Measurements from ENCODE around the gene TRABD2B.
A peak's percentile ranks its signal among the peaks of the same experiment; 100 is the strongest.

TRABD2B gene

DNA sequence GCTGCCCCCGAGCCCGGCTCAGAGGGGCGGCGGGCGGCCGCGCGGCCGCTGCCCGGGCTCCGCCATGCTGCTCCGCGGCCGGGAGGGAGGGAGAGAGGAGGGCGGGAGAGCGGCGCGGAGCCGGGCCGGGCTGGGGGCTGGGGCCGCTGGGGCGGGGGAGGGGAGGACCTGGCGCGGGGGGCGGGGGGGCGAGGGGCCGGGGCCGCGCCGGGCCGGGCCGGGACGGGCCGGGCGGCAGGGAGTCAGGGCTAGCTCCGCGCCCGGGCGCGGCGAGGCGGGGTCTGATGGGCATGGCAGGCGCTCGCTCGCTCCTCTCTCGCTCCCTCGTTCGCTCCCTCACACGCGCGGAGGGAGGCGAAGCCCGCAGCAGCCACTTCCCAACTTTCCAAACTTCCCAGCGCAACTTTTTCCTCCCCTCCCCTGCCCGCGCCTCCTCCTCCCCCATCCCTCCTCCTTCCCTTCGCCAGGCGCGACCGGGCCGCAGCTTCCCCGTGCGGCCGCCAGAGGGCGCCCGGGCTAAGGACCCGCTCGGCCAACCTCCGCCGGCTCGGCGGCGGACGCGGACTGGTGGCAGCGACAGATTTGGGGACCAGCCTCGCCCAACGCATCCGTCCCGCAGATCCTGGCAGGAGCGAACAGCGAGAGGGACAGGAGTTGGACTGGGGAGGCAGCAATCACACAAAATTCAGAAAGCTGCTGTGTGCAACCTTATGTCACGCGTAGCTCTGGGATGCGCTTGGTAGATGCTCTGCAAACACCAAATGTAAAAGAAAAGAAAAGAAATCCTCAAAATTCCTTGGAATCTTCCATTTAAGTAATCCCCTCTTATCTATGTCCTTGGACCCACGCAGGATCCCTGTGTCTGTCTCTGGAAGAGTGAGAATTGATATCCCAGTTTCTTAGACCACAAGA, at the start of gene TRABD2B:
Gene TRABD2B (minus strand): TSS at position 97 of the 912 bp plus-strand sequence.
- TF ChIP-seq JUND (IDR thresholded peaks at IDR 0.05; ENCODE audit: low read depth) = no peak
- DNase-seq (ENCODE audit: low read depth in 1 of 2, low spot score in 1 of 2) = peak; percentile 75 to 90
- in situ Hi-C loops (cut with HindIII; ENCODE audit: low pct_unique_long_range_greater_than_20kb, low sequenced_read_pairs) = no loop called here

DNA sequence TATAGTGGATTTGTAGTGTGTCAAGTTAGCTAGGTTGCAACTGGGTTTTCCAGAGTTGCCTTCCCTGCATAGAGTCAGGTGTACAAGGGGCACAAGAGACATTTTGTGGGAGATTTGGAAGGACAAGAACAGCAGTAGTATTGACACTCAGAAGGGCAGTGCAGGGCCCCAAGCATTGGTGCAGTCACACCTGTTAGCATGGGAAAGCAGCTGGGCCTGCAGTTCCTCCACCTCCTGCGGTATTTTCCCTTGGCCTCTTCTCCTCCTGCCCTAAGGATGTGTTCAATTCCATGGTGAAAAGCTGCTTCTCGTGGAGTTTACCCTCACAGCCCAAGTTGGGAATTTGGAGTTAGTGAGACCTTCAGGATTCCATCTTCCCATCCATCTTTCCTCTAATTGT, 47.1 kb upstream of the TRABD2B start:
- DNase-seq (ENCODE audit: low read depth in 1 of 2, low spot score in 1 of 2) = no peak
- in situ Hi-C loops (cut with HindIII; ENCODE audit: low pct_unique_long_range_greater_than_20kb, low sequenced_read_pairs) = no loop called here

DNA sequence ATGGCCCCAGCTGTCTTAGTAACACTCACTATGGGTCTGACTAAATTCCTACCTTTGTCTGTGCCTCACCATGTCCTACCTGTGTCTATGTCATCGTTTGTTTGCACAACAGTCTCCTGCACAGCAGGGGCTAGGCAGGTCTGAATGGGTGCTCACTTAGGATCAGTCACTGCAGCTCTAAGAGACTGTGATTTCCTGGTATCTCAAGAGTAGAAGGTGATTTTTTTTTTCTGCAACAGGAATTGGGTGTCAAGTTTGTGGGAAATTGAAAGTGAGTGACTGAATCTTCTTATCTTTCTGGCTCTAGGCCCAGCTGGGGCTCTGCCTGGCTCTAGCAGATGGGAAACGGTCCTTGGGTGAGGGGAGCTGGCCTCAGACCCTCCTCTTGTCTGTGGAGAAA, 46.4 kb upstream of the TRABD2B start:
- no peak for TF ChIP-seq JUND (IDR thresholded peaks at IDR 0.05; ENCODE audit: low read depth)

More for the DNA sequence above, 47.1 kb upstream of the TRABD2B start:
- no peak for TF ChIP-seq JUND (IDR thresholded peaks at IDR 0.05; ENCODE audit: low read depth)

DNA sequence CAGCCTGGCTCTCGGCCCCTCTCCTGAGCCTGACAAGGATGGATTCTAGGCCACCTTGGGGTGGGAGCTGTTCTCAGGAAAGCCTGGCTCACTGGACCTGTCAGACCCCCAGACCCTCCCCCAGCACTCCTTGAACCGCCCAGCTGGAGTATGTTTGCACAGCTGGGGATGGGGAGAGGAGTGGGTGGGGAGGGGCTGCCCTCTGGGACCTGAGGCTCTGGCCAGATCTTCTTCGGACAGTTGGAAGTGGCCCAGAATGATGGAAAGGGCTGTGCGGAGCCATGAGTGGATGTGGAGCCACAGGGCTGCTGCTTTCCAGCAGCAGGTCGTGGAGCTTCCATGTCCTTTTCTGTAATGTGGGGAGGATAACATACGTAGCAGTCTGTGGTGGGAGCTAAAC, 43.0 kb upstream of the TRABD2B start:
- TF ChIP-seq JUND (IDR thresholded peaks at IDR 0.05; ENCODE audit: low read depth) = no peak
- DNase-seq (ENCODE audit: low read depth in 1 of 2, low spot score in 1 of 2) = no peak
- in situ Hi-C loops (cut with HindIII; ENCODE audit: low pct_unique_long_range_greater_than_20kb, low sequenced_read_pairs) = no loop called here

More for the DNA sequence above, 46.4 kb upstream of the TRABD2B start:
- no peak for DNase-seq (ENCODE audit: low read depth in 1 of 2, low spot score in 1 of 2)
- in situ Hi-C loops (cut with HindIII; ENCODE audit: low pct_unique_long_range_greater_than_20kb, low sequenced_read_pairs) = no loop called here

DNA sequence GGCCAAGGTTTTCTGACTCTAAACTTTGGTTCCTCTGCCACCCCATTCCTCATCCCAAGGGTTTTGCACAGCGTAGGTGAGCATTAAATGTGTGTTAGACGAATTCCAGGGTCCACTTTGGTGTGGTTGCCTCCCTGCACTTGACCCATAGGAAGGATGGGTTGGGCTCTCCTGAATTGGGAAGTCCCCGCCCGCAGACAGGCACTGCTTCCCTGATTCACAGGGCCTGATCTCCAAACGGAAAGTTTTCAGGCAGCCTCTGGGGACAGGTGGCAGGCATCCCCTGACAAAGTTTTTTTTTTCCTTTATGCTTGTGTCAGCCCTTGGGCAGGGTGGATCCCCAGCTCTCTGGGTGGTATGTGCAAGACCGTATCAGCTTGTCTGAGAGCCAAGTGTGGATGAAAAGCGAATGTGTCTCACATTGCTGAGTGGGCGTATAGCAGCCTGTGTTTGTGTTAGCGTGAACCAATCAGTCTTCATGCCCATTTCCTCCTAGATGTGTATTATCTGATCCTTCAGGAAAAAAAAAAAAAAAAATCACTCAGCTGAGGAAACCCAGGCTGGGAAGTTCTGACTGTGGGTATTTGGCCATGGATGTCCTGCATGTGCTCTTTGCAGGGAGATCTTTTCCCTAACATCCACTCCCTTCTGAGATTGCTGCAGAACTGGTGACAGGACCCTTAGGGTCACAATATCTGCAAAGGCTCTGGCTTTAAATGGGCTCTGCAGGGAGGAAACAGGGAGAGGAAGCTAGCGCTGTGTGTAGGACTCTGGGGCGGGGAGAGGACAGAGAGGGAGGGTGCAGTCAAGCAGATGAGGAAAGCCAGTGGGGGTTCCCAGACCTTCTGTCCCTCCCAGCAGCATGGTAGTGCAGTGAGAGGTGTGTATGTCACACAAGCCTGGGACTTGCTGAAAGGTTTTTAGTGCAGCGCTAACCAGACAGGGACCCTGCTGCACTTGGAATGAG, 42.2 kb upstream of the TRABD2B start:
- DNase-seq (ENCODE audit: low read depth in 1 of 2, low spot score in 1 of 2) = no peak
- in situ Hi-C loops (cut with HindIII; ENCODE audit: low pct_unique_long_range_greater_than_20kb, low sequenced_read_pairs) = no loop called here
- no peak for TF ChIP-seq JUND (IDR thresholded peaks at IDR 0.05; ENCODE audit: low read depth)

DNA sequence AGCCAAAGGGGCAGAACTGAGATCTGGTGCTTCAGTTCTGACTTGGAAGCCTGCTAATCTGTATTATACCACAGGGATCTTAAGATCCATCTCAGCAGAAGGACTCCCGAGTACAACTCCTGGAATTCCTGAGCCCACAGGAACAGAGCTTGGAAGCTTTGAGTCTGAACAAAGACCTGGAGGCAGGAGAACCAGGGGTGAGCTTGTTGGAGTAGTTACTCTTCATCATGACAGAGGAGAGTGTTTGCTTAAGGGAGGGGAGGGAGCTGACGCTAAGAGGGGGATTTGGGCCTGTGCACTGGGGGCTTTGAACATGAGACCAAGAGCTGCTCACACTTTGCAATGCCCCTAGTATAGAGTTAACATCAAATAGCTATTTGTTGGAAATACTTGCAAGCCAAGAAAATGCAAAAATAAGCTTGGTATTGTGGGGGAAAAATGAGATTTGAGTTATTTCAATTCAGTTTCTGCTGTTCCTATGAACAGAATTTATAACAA, 41.1 kb upstream of the TRABD2B start:
- TF ChIP-seq JUND (IDR thresholded peaks at IDR 0.05; ENCODE audit: low read depth) = no peak
- no peak for DNase-seq (ENCODE audit: low read depth in 1 of 2, low spot score in 1 of 2)
- in situ Hi-C loops (cut with HindIII; ENCODE audit: low pct_unique_long_range_greater_than_20kb, low sequenced_read_pairs) = no loop called here

DNA sequence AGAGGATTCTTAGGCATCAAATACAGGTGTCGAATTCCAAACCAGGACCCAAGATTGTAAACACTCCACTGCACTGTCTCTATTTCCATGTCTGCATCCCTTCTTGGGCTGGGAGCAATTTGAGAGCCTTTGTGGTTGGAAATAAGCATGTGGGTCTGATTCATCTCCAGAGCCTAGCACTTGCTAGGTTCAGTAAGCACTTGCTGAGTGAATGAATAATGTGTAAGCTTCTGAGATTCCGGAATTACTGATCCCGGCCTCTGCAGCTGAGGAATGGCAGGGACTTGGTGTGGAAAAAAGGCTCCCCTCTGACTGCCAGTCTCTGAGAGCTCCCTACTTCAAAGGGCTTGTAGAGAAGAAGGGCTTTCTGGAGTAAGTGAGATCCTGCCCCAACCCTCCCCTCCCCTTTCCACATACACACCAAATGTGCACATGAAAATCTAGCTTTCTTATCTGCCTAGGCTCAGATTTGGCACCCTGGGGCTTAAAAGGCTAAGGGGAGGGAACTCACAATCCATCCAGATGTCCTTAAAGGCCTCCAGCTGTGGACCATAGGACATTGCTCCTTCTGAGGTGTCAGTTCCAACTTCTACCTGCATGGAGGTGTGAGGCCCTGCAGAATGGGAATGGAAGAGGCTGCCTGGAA, 39.6 kb upstream of the TRABD2B start:
- in situ Hi-C loops (cut with HindIII; ENCODE audit: low pct_unique_long_range_greater_than_20kb, low sequenced_read_pairs) = no loop called here
- DNase-seq (ENCODE audit: low read depth in 1 of 2, low spot score in 1 of 2) = no peak
- no peak for TF ChIP-seq JUND (IDR thresholded peaks at IDR 0.05; ENCODE audit: low read depth)

DNA sequence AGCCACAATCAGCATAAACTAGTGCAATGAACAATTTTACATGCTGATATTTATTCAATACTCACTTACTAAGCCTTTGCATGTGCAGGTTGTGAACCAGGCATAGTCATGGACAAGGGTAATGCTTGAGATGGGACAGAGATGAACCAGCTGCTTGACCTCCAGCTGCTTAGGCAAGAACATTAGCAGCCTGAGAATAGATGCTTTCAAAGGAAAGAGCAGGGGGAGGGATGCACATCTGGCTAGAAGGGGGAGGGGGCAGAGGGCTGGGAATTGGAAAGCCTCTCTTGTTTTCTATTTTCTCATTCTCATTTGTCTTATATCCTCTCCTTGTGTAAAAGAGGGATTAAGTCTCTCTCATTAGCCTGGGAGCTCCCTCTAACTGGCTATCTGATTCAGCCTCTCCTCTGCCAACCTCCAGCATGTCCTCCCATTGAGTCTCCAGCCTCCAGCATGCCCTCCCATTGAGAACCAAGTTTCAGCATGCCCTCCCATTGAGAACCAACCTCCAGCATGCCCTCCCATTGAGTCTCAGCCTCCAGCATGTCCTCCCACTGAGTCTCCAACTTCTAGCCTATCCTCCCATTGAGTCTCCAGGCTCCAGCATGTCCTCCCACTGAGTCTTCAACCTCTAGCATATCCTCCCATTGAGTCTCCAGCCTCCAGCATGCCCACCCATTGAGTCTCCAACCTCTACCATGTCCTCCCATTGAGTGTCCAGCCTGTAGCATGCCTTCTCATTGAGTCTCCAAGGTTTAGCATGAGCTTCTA, 38.4 kb upstream of the TRABD2B start:
- no peak for TF ChIP-seq JUND (IDR thresholded peaks at IDR 0.05; ENCODE audit: low read depth)
- no peak for DNase-seq (ENCODE audit: low read depth in 1 of 2, low spot score in 1 of 2)
- in situ Hi-C loops (cut with HindIII; ENCODE audit: low pct_unique_long_range_greater_than_20kb, low sequenced_read_pairs) = no loop called here

DNA sequence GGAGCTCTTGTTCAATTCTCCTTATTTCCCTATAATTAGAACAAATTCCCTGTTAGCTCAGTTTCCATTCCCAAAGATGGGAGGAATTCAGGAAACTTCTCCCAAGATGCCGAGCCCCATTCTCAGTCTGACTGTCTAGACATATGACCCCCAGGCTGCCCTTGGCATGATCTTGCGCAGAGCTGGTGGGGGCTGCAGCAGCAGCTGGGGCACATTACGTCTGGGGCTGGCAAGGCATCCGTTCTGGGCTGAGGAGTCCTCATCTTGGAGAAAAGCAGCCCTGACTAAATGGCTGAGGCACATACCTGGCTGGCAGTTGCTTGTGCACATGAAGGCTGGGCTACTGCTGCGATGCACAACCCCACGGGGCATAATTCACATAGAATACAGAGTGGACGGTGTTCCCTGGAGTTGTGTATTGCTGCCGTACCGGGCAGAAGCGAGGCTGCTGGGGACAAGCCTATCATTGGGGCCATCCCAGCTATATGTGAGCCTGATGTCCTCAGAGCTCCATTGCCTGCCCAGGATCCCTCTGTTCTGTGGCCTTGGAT, 36.4 kb upstream of the TRABD2B start:
- in situ Hi-C loops (cut with HindIII; ENCODE audit: low pct_unique_long_range_greater_than_20kb, low sequenced_read_pairs) = no loop called here
- no peak for DNase-seq (ENCODE audit: low read depth in 1 of 2, low spot score in 1 of 2)
- TF ChIP-seq JUND (IDR thresholded peaks at IDR 0.05; ENCODE audit: low read depth) = no peak

DNA sequence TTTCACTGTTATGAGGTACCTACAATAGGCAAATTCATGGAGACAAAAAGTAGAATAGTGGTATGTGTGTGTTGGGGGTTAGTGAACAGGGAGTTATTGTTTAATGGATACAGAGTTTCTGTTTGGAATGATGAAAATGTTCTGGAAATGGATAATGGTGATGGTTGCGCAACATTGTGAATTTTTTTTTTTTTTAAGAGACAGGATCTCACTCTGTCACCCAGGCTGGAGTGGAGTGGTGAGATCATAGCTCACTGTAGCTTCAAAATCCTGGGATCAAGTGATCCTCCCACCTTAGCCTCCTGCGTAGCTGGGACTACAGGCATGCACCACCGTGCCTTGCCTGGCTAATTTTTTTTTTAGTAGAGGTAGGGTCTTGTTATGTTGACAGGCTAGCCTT, 34.5 kb upstream of the TRABD2B start:
- in situ Hi-C loops (cut with HindIII; ENCODE audit: low pct_unique_long_range_greater_than_20kb, low sequenced_read_pairs) = no loop called here
- no peak for TF ChIP-seq JUND (IDR thresholded peaks at IDR 0.05; ENCODE audit: low read depth)
- DNase-seq (ENCODE audit: low read depth in 1 of 2, low spot score in 1 of 2) = no peak

DNA sequence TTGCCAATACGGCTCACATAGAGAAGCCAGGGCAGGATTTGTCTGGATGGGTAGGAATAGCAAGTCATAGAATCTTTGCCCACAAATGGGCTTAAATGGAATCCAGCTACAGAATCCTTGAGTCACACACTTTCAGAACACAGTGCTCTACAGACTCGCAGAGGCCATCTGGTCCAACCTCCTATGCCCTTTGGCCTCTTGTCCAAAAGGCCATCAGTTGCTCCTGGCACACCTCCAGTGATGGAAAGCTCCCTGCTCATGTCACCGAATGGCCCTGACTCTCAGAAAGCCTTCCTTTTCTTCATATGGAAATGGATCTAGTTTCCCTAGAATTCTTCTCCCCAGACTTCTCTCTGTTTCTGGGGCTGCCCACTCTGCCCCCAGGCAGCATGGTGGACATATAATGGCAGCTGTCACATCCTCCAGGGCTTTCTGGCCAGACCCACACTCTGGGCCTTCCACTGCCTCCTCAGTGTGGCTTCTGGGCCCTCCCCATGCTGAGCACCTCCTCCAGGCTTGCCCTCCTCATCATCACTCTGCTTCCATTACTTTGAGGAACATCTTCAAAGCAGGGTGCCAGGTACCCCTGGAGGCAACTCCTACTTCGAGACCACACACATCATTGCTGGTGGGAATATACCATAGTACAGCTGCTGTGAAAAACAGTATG, 33.6 kb upstream of the TRABD2B start:
- in situ Hi-C loops (cut with HindIII; ENCODE audit: low pct_unique_long_range_greater_than_20kb, low sequenced_read_pairs) = no loop called here
- no peak for DNase-seq (ENCODE audit: low read depth in 1 of 2, low spot score in 1 of 2)

More for the DNA sequence above, 33.6 kb upstream of the TRABD2B start:
- TF ChIP-seq JUND (IDR thresholded peaks at IDR 0.05; ENCODE audit: low read depth) = no peak
